H9 (cell line): ENCODE data around the gene PXT1. TPM values are rescaled to one million over a fixed set of nuclear protein-coding genes. Genes with fewer than 3 reads are reported as not detected.

Source experiments
- DNase-seq: peaks from one replicate; pipeline ENCODE4 v3.0.0-alpha.2; 2017
- H2AFZ ChIP-seq: one replicate; pipeline ENCODE4 v1.6.1; 2013; ENCODE audit warnings: mild to moderate bottlenecking, low read length, control low read depth, moderate library complexity
- H2AK5ac ChIP-seq: 2 replicates; pipeline ENCODE4 v1.6.1; 2013; ENCODE audit warnings: low read length, control low read depth, mixed read lengths; ENCODE audit not compliant: insufficient read length
- H2BK120ac ChIP-seq: one replicate; pipeline ENCODE4 v1.6.1; 2013; ENCODE audit warnings: low read depth, mild to moderate bottlenecking, low read length, control low read depth, inconsistent platforms; ENCODE audit not compliant: poor library complexity, severe bottlenecking
- H2BK12ac ChIP-seq: 2 replicates; pipeline ENCODE4 v1.6.1; 2013; ENCODE audit warnings: low read length, control low read depth, mixed read lengths, low read depth; ENCODE audit not compliant: insufficient read length
- H2BK15ac ChIP-seq: 2 replicates; pipeline ENCODE4 v1.6.1; 2013; ENCODE audit warnings: low read depth, low read length, control low read depth
- H2BK20ac ChIP-seq: one replicate; pipeline ENCODE4 v1.6.1; 2013; ENCODE audit warnings: low read depth, mild to moderate bottlenecking, low read length, control low read depth, inconsistent platforms; ENCODE audit not compliant: poor library complexity, severe bottlenecking
- H2BK5ac ChIP-seq: 2 replicates; pipeline ENCODE4 v1.6.1; 2013; ENCODE audit warnings: low read length, control low read depth, mixed read lengths; ENCODE audit not compliant: insufficient read length
- H3K14ac ChIP-seq: 2 replicates; pipeline ENCODE4 v1.6.1; 2013; ENCODE audit warnings: low read length, control low read depth; ENCODE audit not compliant: insufficient read depth
- H3K18ac ChIP-seq: 2 replicates; pipeline ENCODE4 v1.6.1; 2013; ENCODE audit warnings: low read depth, mild to moderate bottlenecking, mixed read lengths, low read length, control low read depth; ENCODE audit not compliant: insufficient read length
- H3K23ac ChIP-seq: 2 replicates; pipeline ENCODE4 v1.6.1; 2013; ENCODE audit warnings: low read length, control low read depth, mixed read lengths, low read depth; ENCODE audit not compliant: insufficient read length
- H3K23me2 ChIP-seq: 2 replicates; pipeline ENCODE4 v1.6.1; 2013; ENCODE audit warnings: low read depth, mild to moderate bottlenecking, mixed read lengths, low read length, control low read depth; ENCODE audit not compliant: insufficient read length, poor library complexity, severe bottlenecking
- H3K27ac ChIP-seq: 2 replicates; pipeline ENCODE4 v1.5.1; 2013; ENCODE audit warnings: low read length, control low read depth, mixed read lengths, low read depth; ENCODE audit not compliant: insufficient read length
- H3K27me3 ChIP-seq: 2 replicates; pipeline ENCODE4 v1.6.1; 2013; ENCODE audit warnings: low read length, control low read depth, inconsistent platforms; ENCODE audit not compliant: insufficient read depth
- H3K4ac ChIP-seq: 2 replicates; pipeline ENCODE4 v1.6.1; 2013; ENCODE audit warnings: low read depth, mild to moderate bottlenecking, control low read depth, inconsistent platforms, low read length, moderate library complexity
- H3K4me1 ChIP-seq: 2 replicates; pipeline ENCODE4 v1.6.1; 2013; ENCODE audit warnings: low read length, control low read depth, inconsistent platforms; ENCODE audit not compliant: insufficient read depth
- H3K4me2 ChIP-seq: 2 replicates; pipeline ENCODE4 v1.6.1; 2013; ENCODE audit warnings: low read length, control low read depth, mixed read lengths; ENCODE audit not compliant: insufficient read length, insufficient read depth
- H3K56ac ChIP-seq: 2 replicates; pipeline ENCODE4 v1.6.1; 2013; ENCODE audit warnings: low read depth, mild to moderate bottlenecking, mixed read lengths, low read length, control low read depth; ENCODE audit not compliant: insufficient read length
- H3K79me1 ChIP-seq: 2 replicates; pipeline ENCODE4 v1.6.1; 2013; ENCODE audit warnings: low read depth, mild to moderate bottlenecking, moderate library complexity, low read length, control low read depth, inconsistent platforms; ENCODE audit not compliant: insufficient read depth, poor library complexity, severe bottlenecking
- H3K79me2 ChIP-seq: 2 replicates; pipeline ENCODE4 v1.6.1; 2013; ENCODE audit warnings: low read length, control low read depth, inconsistent platforms; ENCODE audit not compliant: insufficient read depth
- H3K9ac ChIP-seq: 2 replicates; pipeline ENCODE4 v1.6.1; 2013; ENCODE audit warnings: low read length, control low read depth, mixed read lengths; ENCODE audit not compliant: insufficient read length; ENCODE audit errors: extremely low read depth
- H3K9me3 ChIP-seq: one replicate; pipeline ENCODE4 v1.6.1; 2013; ENCODE audit warnings: low read depth, low read length, inconsistent platforms; ENCODE audit not compliant: control insufficient read depth
- H3T11ph ChIP-seq: one replicate; pipeline ENCODE4 v1.6.1; 2013; ENCODE audit warnings: mild to moderate bottlenecking, low read length, control low read depth, inconsistent platforms
- H4K20me1 ChIP-seq: one replicate; pipeline ENCODE4 v1.6.1; 2013; ENCODE audit not compliant: control insufficient read depth, insufficient read length, insufficient read depth
- H4K5ac ChIP-seq: 2 replicates; pipeline ENCODE4 v1.6.1; 2013; ENCODE audit warnings: low read depth, mild to moderate bottlenecking, mixed read lengths, low read length, control low read depth; ENCODE audit not compliant: insufficient read length
- H4K8ac ChIP-seq: replicated peaks from 2 replicates; pipeline ENCODE4 v1.6.1; 2013; ENCODE audit warnings: low read length, control low read depth, mixed read lengths, low read depth; ENCODE audit not compliant: insufficient read length
- H4K91ac ChIP-seq: 2 replicates; pipeline ENCODE4 v1.6.1; 2013; ENCODE audit warnings: low read depth, mild to moderate bottlenecking, moderate library complexity, mixed read lengths, low read length, control low read depth; ENCODE audit not compliant: insufficient read length
- H3K27ac Mint-ChIP-seq, 3 experiments: 2 replicates in 2 of 3; 3 replicates in 1 of 3; pipeline ENCODE4 v1.8.0; 2020 to 2021; ENCODE audit warnings: mixed read lengths in 3 of 3, mild to moderate bottlenecking in 1 of 3, moderate library complexity in 1 of 3
- H3K27me3 Mint-ChIP-seq: 2 replicates; pipeline ENCODE4 v1.8.0; 2021; ENCODE audit warnings: low read depth, mild to moderate bottlenecking, moderate library complexity, mixed read lengths
- H3K36me3 Mint-ChIP-seq, 3 experiments: 2 replicates in 2 of 3; 3 replicates in 1 of 3; pipeline ENCODE4 v1.8.0; 2020 to 2021; ENCODE audit warnings: low read depth in 3 of 3, mixed read lengths in 3 of 3; ENCODE audit not compliant: insufficient read depth in 1 of 3
- H3K4me1 Mint-ChIP-seq, 2 experiments: 2 replicates each; pipeline ENCODE4 v1.8.0; 2020; ENCODE audit warnings: mixed read lengths in 2 of 2
- H3K4me3 Mint-ChIP-seq, 2 experiments: 2 replicates in 1 of 2; 3 replicates in 1 of 2; pipeline ENCODE4 v1.8.0; 2020 to 2021; ENCODE audit warnings: mild to moderate bottlenecking in 2 of 2, mixed read lengths in 2 of 2, moderate library complexity in 1 of 2
- H3K9me3 Mint-ChIP-seq, 2 experiments: 2 replicates in 1 of 2; 3 replicates in 1 of 2; pipeline ENCODE4 v1.8.0; 2020; ENCODE audit warnings: mild to moderate bottlenecking in 2 of 2, mixed read lengths in 2 of 2, moderate library complexity in 1 of 2
- CTCF ChIP-seq: fragments of 200-600 bp; sonication (generic); conservative IDR thresholded peaks from 3 replicates; pipeline ENCODE4 v1.8.0; 2021; ENCODE audit warnings: antibody characterized with exemption, mild to moderate bottlenecking
- WGBS: extraction: QIAGEN DNeasy Blood & Tissue Kit; methylation state at CpG from one replicate; pipeline ENCODE4 v1.1.7; 2013; ENCODE audit warnings: missing lambda C conversion rate, low lambda C conversion rate, mixed read lengths; ENCODE audit not compliant: insufficient read length; ENCODE audit errors: extremely low coverage; 5-methylcytosine and 5-hydroxymethylcytosine counted together
- total RNA-seq: library from RNA; stranded (reverse); gene quantifications from 2 replicates; pipeline ENCODE4 v1.2.1, GENCODE V29; 2021

Gene PXT1
- total RNA-seq, 1 experiment from 2014 or later: not detected

DNA sequence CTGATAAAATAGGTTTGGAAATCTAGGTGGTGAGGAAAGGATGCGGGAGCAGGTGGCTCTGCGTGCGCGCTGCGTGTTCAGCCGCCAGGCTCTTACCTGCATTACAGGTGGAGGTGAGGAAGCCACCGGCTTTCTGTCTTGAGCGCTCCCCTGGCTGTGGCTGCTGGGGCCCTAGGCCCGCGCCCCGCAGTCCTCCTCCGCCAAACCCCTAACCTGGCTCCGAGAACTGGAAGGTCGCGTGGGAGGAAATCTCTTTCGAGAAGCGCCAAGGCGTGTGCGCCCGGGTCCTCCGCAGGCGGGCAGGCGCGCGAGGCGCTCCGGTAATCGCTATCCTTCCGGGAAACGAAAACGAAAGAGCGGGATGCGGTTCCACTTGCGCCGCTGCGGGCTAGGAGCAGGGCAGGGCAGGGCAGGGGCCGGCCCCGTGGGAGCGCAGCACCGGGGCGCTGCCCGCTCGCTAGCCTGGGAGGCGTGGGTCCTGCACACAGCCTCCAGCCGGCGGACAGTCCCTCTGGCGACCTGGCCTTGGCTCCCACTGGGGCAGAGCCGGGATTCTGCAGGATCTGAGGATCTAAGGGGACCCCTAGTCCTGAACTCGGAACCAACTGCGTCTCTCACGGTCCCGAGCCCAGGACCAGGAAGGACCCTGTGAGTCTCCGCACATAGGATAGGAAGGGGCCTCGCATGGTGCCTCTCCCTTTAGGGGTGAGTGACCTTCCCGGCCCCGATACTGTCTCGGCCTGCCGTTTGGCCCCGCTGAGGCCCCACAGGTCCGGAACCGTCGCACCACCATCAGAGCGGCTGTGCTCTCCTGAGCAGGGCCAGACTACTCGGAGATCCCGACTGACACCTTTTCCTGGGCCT is 55.0 kb downstream of the PXT1 start, which contains the start of gene ETV7:
Gene ETV7, minus strand, starts transcription at position 230 of the 864 bp plus-strand sequence. Its CDS starts 128 bp downstream, at position 102.
- Histone ChIP-seq H3K18ac (peak within 1 kb of the TSS; percentile 6), H3K4ac (no peak within 1 kb of the TSS), H2BK120ac (no peak within 1 kb of the TSS), H3K23me2 (peaks cover 13% of the 10 kb centered on the region), H3K56ac (no peak within 1 kb of the TSS), H3K4me1 (no peaks in the 10 kb centered on the region), H4K5ac (no peak within 1 kb of the TSS), H4K8ac (no peak within 1 kb of the TSS), H2BK5ac (no peak within 1 kb of the TSS), H4K20me1 (no peaks in the 10 kb centered on the region), H3T11ph (no peak within 1 kb of the TSS), H3K79me1 (no peaks in the 10 kb centered on the region), H2AFZ (peak within 1 kb of the TSS; percentile 66), H3K27ac (no peak within 1 kb of the TSS), H2BK15ac (no peak within 1 kb of the TSS), H2BK12ac (no peak within 1 kb of the TSS), H2BK20ac (no peak within 1 kb of the TSS), H3K23ac (no peak within 1 kb of the TSS), H3K9ac (peak within 1 kb of the TSS; percentile 32), H3K9me3 (no peaks in the 10 kb centered on the region), H3K27me3 (peaks cover 29% of the 10 kb centered on the region; the same call in 1 of the 2 replicates), H3K79me2 (no peaks in the 10 kb centered on the region), H3K4me2 (peak within 1 kb of the TSS; percentile 69), H3K14ac (peak within 1 kb of the TSS; percentile 62), H4K91ac (no peak within 1 kb of the TSS), H2AK5ac (no peak within 1 kb of the TSS)
- Mint-ChIP-seq H3K4me3 (peak within 1 kb of the TSS; percentile 60 to 90), H3K27ac (no peak within 1 kb of the TSS), H3K27me3 (peaks cover 58% of the 10 kb centered on the region), H3K36me3 (no peaks in the 10 kb centered on the region), H3K4me1 (peaks cover 31 to 32% of the 10 kb centered on the region in 2 experiments), H3K9me3 (peaks cover under 1 to 3% of the 10 kb centered on the region in 2 experiments; a peak in 3 of 5 replicates)
- DNase-seq: peak; percentile 57
- no peak for TF ChIP-seq CTCF
- no CpG with 5 or more reads among the region's 65 CpGs for WGBS
